ENCODE results near the gene UBE2D2. TPM values are rescaled to one million over a fixed set of nuclear protein-coding genes. Genes with fewer than 3 reads are reported as not detected.
"Not testable (repeated sequence)": the region's sequence is repeated elsewhere in the genome, so short reads cannot be mapped to it uniquely, and the experiment has no call there.

The UBE2D2 gene
- total and polyA plus RNA-seq, 2 of the 13 experiments (the other 11 are each of a cell fraction or from before 2014, with no cell fraction given): 79.1 to 109 TPM

DNA sequence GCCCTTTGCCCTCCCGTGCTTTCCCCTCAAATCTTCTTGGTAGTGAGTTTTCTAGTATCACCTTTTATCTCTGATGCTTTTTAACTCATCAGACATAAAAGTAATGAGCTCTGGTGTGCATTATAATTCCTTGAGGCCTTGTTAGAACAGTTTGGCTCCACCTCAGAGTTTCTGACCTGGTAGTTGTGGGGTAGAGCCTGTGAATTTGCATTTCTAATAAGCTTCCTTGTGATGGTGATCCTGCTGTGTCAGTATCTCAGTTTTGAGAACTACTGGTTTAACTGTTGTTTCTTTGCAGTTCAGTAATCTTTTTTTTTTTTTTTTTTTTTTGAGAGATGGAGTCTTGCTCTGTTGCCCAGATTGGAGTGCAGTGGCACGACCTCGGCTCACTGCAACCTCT, 31.1 kb downstream of the UBE2D2 start (continued):
- no peak for TF ChIP-seq KLF15 (CRISPR knock-in tag; IDR thresholded peaks at IDR 0.05; ENCODE audit: borderline replicate concordance)
- TF ChIP-seq ZNF180 (CRISPR knock-in tag; IDR thresholded peaks at IDR 0.05; ENCODE audit: borderline replicate concordance, low read depth): no peak
- no peak for TF ChIP-seq ZNF17 (CRISPR knock-in tag; IDR thresholded peaks at IDR 0.05)
- no peak for TF ChIP-seq ZNF101 (CRISPR knock-in tag; IDR thresholded peaks at IDR 0.05; ENCODE audit: borderline replicate concordance, low read depth)

GRCh38 chr5:139593076-139593475, 31.9 kb downstream of the UBE2D2 start:
- H3K9me3 ChIP-seq (ENCODE audit: low read length); DNase-seq (ENCODE audit: low spot score); FAIRE-seq; BruUV-seq (replicated peaks); H3K27me3 ChIP-seq (ENCODE audit: control insufficient read depth in 1 of 2, insufficient read depth in 2 of 2, low read length in 2 of 2); H3K27ac ChIP-seq (ENCODE audit: extremely low read length, insufficient read depth, low read length); H3K4me2 ChIP-seq (ENCODE audit: low read depth, low read length); POLR2A ChIA-PET; CTCF ChIA-PET (ENCODE audit: low intra/inter-chr PET ratio, low total read pairs); in situ Hi-C loops (cut with HindIII; ENCODE audit: extremely low pct_ligation_motif_present, low pct_unique_long_range_greater_than_20kb); H3K9ac ChIP-seq (ENCODE audit: insufficient read depth, low read depth, low read length); H3K4me1 ChIP-seq (ENCODE audit: insufficient read depth, low read length); H2AFZ ChIP-seq (ENCODE audit: low read length); ATAC-seq; H3K4me3 ChIP-seq (replicated peaks in 1 of 3; ENCODE audit: insufficient read depth in 1 of 3, low read depth in 2 of 3, low read length in 3 of 3); intact Hi-C loops (cut with micrococcal nuclease; ENCODE audit: unreplicated experiment): not testable (repeated sequence)
- Histone ChIP-seq H3K36me3 (replicated peaks in 1 of 2; ENCODE audit: control insufficient read depth in 1 of 2, insufficient read depth in 2 of 2, low read length in 2 of 2) (peaks cover 0 to 23% of the 10 kb centered on the region in 2 experiments; a peak in 3 of 5 replicates), H3K79me2 (ENCODE audit: insufficient read depth, low read length) (peaks cover 71% of the 10 kb centered on the region), H4K20me1 (ENCODE audit: insufficient read depth, low read length) (peaks cover 18% of the 10 kb centered on the region)
- 96% methylated on average over 8 of the region's 8 CpGs for WGBS (ENCODE audit: low lambda C conversion rate)

- POLR2A ChIA-PET: no interaction called here
- Histone ChIP-seq H4K20me1 (ENCODE audit: insufficient read depth, low read length) (peaks cover 16% of the 10 kb centered on the region), H3K36me3 (replicated peaks in 1 of 2; ENCODE audit: control insufficient read depth in 1 of 2, insufficient read depth in 2 of 2, low read length in 2 of 2) (peaks cover 0 to 18% of the 10 kb centered on the region in 2 experiments; a peak in 3 of 5 replicates), H3K9me3 (ENCODE audit: low read length) (no peaks in the 10 kb centered on the region), H3K27ac (ENCODE audit: extremely low read length, insufficient read depth, low read length) (no peak overlapping the region), H3K9ac (ENCODE audit: insufficient read depth, low read depth, low read length) (no peak overlapping the region), H3K79me2 (ENCODE audit: insufficient read depth, low read length) (peaks cover 67% of the 10 kb centered on the region), H3K4me2 (ENCODE audit: low read depth, low read length) (no peak overlapping the region), H3K4me3 (replicated peaks in 1 of 3; ENCODE audit: insufficient read depth in 1 of 3, low read depth in 2 of 3, low read length in 3 of 3) (no peak overlapping the region), H2AFZ (ENCODE audit: low read length) (no peak overlapping the region), H3K4me1 (ENCODE audit: insufficient read depth, low read length) (no peaks in the 10 kb centered on the region), H3K27me3 (ENCODE audit: control insufficient read depth in 1 of 2, insufficient read depth in 2 of 2, low read length in 2 of 2) (no peaks in the 10 kb centered on the region)
- no TSS peak for BruUV-seq (replicated peaks)
- TF ChIP-seq ZNF776 (CRISPR knock-in tag; IDR thresholded peaks at IDR 0.05): no peak
- no peak for TF ChIP-seq ZNF24 (IDR thresholded peaks at IDR 0.05)
- no peak for TF ChIP-seq KDM3A (CRISPR knock-in tag; IDR thresholded peaks at IDR 0.05; ENCODE audit: low read depth)
- TF ChIP-seq ZNF589 (CRISPR knock-in tag; conservative IDR thresholded peaks at IDR 0.05): no peak
- no peak for TF ChIP-seq ZFYVE20 (CRISPR knock-in tag; IDR thresholded peaks at IDR 0.05; ENCODE audit: borderline replicate concordance, low read depth)
- no peak for TF ChIP-seq CBX1 (IDR thresholded peaks at IDR 0.05; ENCODE audit: low read depth)
- TF ChIP-seq ZNF281 (CRISPR knock-in tag; IDR thresholded peaks at IDR 0.05; ENCODE audit: borderline replicate concordance): no peak
- TF ChIP-seq NR2F2 (IDR thresholded peaks at IDR 0.05; ENCODE audit: borderline replicate concordance, low read depth): no peak
- no peak for TF ChIP-seq ZNF230 (CRISPR knock-in tag; IDR thresholded peaks at IDR 0.05)
- no peak for TF ChIP-seq FOSL2 (CRISPR knock-in tag; IDR thresholded peaks at IDR 0.05)
- TF ChIP-seq ATAD3A (CRISPR knock-in tag; IDR thresholded peaks at IDR 0.05): no peak
- TF ChIP-seq THAP11 (CRISPR knock-in tag; IDR thresholded peaks at IDR 0.05): no peak
- CTCF ChIA-PET (ENCODE audit: low intra/inter-chr PET ratio, low total read pairs): no interaction called here
- FAIRE-seq (no peak), DNase-seq (ENCODE audit: low spot score) (no peak), ATAC-seq (no peak)
- WGBS (ENCODE audit: low lambda C conversion rate): 89% methylated on average over 3 of the region's 3 CpGs
- in situ Hi-C loops (cut with HindIII; ENCODE audit: extremely low pct_ligation_motif_present, low pct_unique_long_range_greater_than_20kb) (no loop called here), intact Hi-C loops (cut with micrococcal nuclease; ENCODE audit: unreplicated experiment) (no loop called here)
Measured at GRCh38 chr5:139593716-139594319, 32.7 kb downstream of the UBE2D2 start.
